Chondrocyte (in vitro differentiated cells): ENCODE measurements around the gene PSD4. TPM values are rescaled to one million over a fixed set of nuclear protein-coding genes. Genes with fewer than 3 reads are reported as not detected.

Experiments
- DNase-seq: peaks from one replicate; pipeline ENCODE4 v3.0.0; 2021; ENCODE audit warnings: mixed read lengths, low spot score
- H3K27ac Mint-ChIP-seq: one replicate; pipeline ENCODE4 v1.8.0; 2021; ENCODE audit warnings: mild to moderate bottlenecking, moderate library complexity, mixed read lengths; ENCODE audit not compliant: unreplicated experiment
- H3K27me3 Mint-ChIP-seq: 2 replicates; pipeline ENCODE4 v1.8.0; 2021; ENCODE audit warnings: low read depth, mixed read lengths
- H3K36me3 Mint-ChIP-seq: 2 replicates; pipeline ENCODE4 v1.8.0; 2021; ENCODE audit warnings: low read depth, mixed read lengths
- H3K4me1 Mint-ChIP-seq: 2 replicates; pipeline ENCODE4 v1.8.0; 2021; ENCODE audit warnings: low read depth, mild to moderate bottlenecking, mixed read lengths
- H3K4me3 Mint-ChIP-seq: one replicate; pipeline ENCODE4 v1.8.0; 2021; ENCODE audit warnings: mild to moderate bottlenecking, moderate library complexity, mixed read lengths; ENCODE audit not compliant: unreplicated experiment
- H3K9me3 Mint-ChIP-seq: 2 replicates; pipeline ENCODE4 v1.8.0; 2021; ENCODE audit warnings: low read depth, mixed read lengths
- CTCF ChIP-seq: fragments of 200-600 bp; sonication (generic); IDR thresholded peaks from 2 replicates; pipeline ENCODE4 v1.5.0; 2021; ENCODE audit warnings: antibody characterized with exemption, mild to moderate bottlenecking, moderate library complexity
- total RNA-seq: library from RNA; stranded (reverse); gene quantifications from 3 replicates; pipeline ENCODE4 v1.2.1, GENCODE V29; 2021

Gene PSD4
- total RNA-seq, 1 donor from 2014 or later = 5.5 TPM

- no peak overlapping the region for H3K4me3 Mint-ChIP-seq
- H3K9me3 Mint-ChIP-seq = peaks cover 15% of the 10 kb centered on the region
- H3K27ac Mint-ChIP-seq = no peak overlapping the region
- H3K36me3 Mint-ChIP-seq = peaks cover 6% of the 10 kb centered on the region
- DNase-seq = no peak
- TF ChIP-seq CTCF = no peak
- H3K4me1 Mint-ChIP-seq = no peaks in the 10 kb centered on the region
- H3K27me3 Mint-ChIP-seq = peaks cover 16% of the 10 kb centered on the region
Observed at GRCh38 chr2:113149553-113150257, 24.1 kb upstream of the PSD4 start.

GRCh38 chr2:113150258-113150601 is 23.5 kb upstream of the PSD4 start:
- Mint-ChIP-seq H3K9me3 (peaks cover 11% of the 10 kb centered on the region), H3K4me1 (no peaks in the 10 kb centered on the region), H3K27me3 (peaks cover 13% of the 10 kb centered on the region), H3K27ac (no peak overlapping the region), H3K36me3 (peaks cover 4% of the 10 kb centered on the region), H3K4me3 (no peak overlapping the region)
- no peak for TF ChIP-seq CTCF
- DNase-seq = no peak

- peaks cover 4% of the 10 kb centered on the region for H3K27me3 Mint-ChIP-seq
- no peaks in the 10 kb centered on the region for H3K36me3 Mint-ChIP-seq
- peaks cover 17% of the 10 kb centered on the region for H3K4me1 Mint-ChIP-seq
- no peak for TF ChIP-seq CTCF
- no peak for DNase-seq
- no peak overlapping the region for H3K4me3 Mint-ChIP-seq
- H3K9me3 Mint-ChIP-seq = no peaks in the 10 kb centered on the region
- H3K27ac Mint-ChIP-seq = no peak overlapping the region
Observed at GRCh38 chr2:113155331-113155730, 18.4 kb upstream of the PSD4 start.

- no peaks in the 10 kb centered on the region for H3K9me3 Mint-ChIP-seq
- H3K36me3 Mint-ChIP-seq = no peaks in the 10 kb centered on the region
- DNase-seq = no peak
- H3K27me3 Mint-ChIP-seq = peaks cover 4% of the 10 kb centered on the region
- H3K27ac Mint-ChIP-seq = no peak overlapping the region
- peaks cover 17% of the 10 kb centered on the region for H3K4me1 Mint-ChIP-seq
- TF ChIP-seq CTCF = no peak
- H3K4me3 Mint-ChIP-seq = peak overlapping the region; percentile 55
Observed at GRCh38 chr2:113156278-113157117, 17.3 kb upstream of the PSD4 start.

GRCh38 chr2:113157118-113157896 is 16.5 kb upstream of the PSD4 start:
- Mint-ChIP-seq H3K27ac (no peak overlapping the region), H3K4me1 (peaks cover 17% of the 10 kb centered on the region), H3K4me3 (peak overlapping the region; percentile 67), H3K27me3 (peaks cover 3% of the 10 kb centered on the region), H3K9me3 (no peaks in the 10 kb centered on the region), H3K36me3 (no peaks in the 10 kb centered on the region)
- no peak for TF ChIP-seq CTCF
- no peak for DNase-seq
